ENCODE results near the gene MLLT10.

- TF ChIP-seq SUZ12 (IDR thresholded peaks at IDR 0.05; ENCODE audit: extremely low read depth, insufficient read depth, insufficient read length) (no peak), YY1 (IDR thresholded peaks at IDR 0.05; ENCODE audit: insufficient read depth, insufficient read length) (no peak)
Measured at GRCh38 chr10:21512573-21513404, 21.2 kb upstream of the MLLT10 start.

Measured in NT2/D1 (cell line).